GM21737 (cell line): Measurements from ENCODE around the gene CCNI.
"Not testable (repeated sequence)": the region's sequence is repeated elsewhere in the genome, so short reads cannot be mapped to it uniquely, and the experiment has no call there.

Experiments
- ATAC-seq: cut with Tn5 transposase; IDR thresholded peaks from one replicate; pipeline ENCODE4 v1.9.1; 2021; ENCODE audit warnings: mild to moderate bottlenecking, moderate library complexity; ENCODE audit not compliant: unreplicated experiment

Gene CCNI

GRCh38 chr4:77040854-77041725, 34.7 kb downstream of the CCNI start:
- no peak for ATAC-seq

GRCh38 chr4:77040270-77040669, 35.5 kb downstream of the CCNI start:
- no peak for ATAC-seq

- ATAC-seq, result no peak
These were observed 36.0 kb downstream of the CCNI start for GRCh38 chr4:77039796-77040195.

GRCh38 chr4:77037736-77038135, 38.1 kb downstream of the CCNI start:
- ATAC-seq, result no peak

- ATAC-seq, result not testable (repeated sequence)
These were observed 38.6 kb downstream of the CCNI start for GRCh38 chr4:77037168-77037567.

GRCh38 chr4:77036206-77036605, 39.6 kb downstream of the CCNI start:
- ATAC-seq, result no peak

- no peak for ATAC-seq
These were observed 40.6 kb downstream of the CCNI start for GRCh38 chr4:77035153-77035552.

- ATAC-seq, result no peak
These were observed 44.2 kb downstream of the CCNI start for GRCh38 chr4:77031544-77031943.

GRCh38 chr4:77029757-77030156, 46.0 kb downstream of the CCNI start:
- not testable (repeated sequence) for ATAC-seq

GRCh38 chr4:77028246-77028645, 47.5 kb downstream of the CCNI start:
- ATAC-seq, result no peak

- ATAC-seq, result no peak
These were observed 49.5 kb downstream of the CCNI start for GRCh38 chr4:77026322-77026704.

GRCh38 chr4:77025643-77026321, 50.0 kb downstream of the CCNI start:
- ATAC-seq, result no peak

- ATAC-seq, result no peak
These were observed 51.9 kb downstream of the CCNI start for GRCh38 chr4:77023920-77024319.

GRCh38 chr4:77022560-77023179, 53.1 kb downstream of the CCNI start:
- ATAC-seq, result no peak

GRCh38 chr4:77021614-77022089, 54.1 kb downstream of the CCNI start:
- no peak for ATAC-seq

- ATAC-seq, result no peak
These were observed 55.8 kb downstream of the CCNI start for GRCh38 chr4:77020017-77020416.

- no peak for ATAC-seq
These were observed 60.4 kb downstream of the CCNI start for GRCh38 chr4:77015390-77015789.

GRCh38 chr4:77014256-77014655, 61.5 kb downstream of the CCNI start:
- no peak for ATAC-seq

- ATAC-seq, result no peak
These were observed 63.1 kb downstream of the CCNI start for GRCh38 chr4:77012726-77013125.

GRCh38 chr4:77010841-77011354, 64.9 kb downstream of the CCNI start:
- ATAC-seq, result no peak

GRCh38 chr4:77009511-77010115, 66.2 kb downstream of the CCNI start:
- ATAC-seq, result no peak
